Measurements from ENCODE around the gene SLC2A4RG.

SLC2A4RG gene

DNA sequence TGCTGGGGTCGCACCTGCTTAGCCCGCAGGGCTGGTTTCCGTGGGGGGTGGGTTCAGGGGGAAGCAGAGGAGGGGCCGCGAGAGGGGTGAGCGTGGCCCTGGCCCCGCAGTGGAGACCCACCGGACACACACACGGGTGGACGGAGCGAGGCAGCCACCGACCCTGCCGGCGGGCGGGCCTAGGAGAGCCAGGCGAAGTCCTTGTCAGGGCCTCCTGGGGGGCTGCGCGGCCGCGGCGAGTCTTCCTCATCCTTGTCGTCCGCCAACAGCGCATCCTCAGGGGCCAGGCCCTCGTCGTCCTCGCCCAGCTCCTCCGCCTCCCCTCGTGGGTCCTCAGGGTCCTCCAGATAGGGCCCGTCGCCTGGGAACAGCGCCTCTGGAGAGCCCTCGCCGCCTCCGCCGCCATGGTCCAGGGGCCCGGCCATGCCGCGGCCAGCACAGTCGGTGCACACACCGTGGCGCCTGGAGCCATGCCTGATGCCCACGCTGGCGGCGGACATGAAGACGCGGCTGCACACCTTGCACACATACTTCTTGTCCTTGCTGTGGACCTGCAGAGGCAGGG, 7.3 kb downstream of the SLC2A4RG start:
- DNase-seq: no peak
- Histone ChIP-seq H3K36me3 (peaks cover 11% of the 10 kb centered on the region), H3K4me3 (ENCODE audit: low read depth, low read length) (no peak overlapping the region), H3K4me1 (peaks cover 7% of the 10 kb centered on the region), H3K27me3 (no peaks in the 10 kb centered on the region), H3K9me3 (no peaks in the 10 kb centered on the region)
- TF ChIP-seq, protein P1, sequence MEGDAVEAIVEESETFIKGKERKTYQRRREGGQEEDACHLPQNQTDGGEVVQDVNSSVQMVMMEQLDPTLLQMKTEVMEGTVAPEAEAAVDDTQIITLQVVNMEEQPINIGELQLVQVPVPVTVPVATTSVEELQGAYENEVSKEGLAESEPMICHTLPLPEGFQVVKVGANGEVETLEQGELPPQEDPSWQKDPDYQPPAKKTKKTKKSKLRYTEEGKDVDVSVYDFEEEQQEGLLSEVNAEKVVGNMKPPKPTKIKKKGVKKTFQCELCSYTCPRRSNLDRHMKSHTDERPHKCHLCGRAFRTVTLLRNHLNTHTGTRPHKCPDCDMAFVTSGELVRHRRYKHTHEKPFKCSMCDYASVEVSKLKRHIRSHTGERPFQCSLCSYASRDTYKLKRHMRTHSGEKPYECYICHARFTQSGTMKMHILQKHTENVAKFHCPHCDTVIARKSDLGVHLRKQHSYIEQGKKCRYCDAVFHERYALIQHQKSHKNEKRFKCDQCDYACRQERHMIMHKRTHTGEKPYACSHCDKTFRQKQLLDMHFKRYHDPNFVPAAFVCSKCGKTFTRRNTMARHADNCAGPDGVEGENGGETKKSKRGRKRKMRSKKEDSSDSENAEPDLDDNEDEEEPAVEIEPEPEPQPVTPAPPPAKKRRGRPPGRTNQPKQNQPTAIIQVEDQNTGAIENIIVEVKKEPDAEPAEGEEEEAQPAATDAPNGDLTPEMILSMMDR (IDR thresholded peaks at IDR 0.05; ENCODE audit: low read depth, low read length): no peak

DNA sequence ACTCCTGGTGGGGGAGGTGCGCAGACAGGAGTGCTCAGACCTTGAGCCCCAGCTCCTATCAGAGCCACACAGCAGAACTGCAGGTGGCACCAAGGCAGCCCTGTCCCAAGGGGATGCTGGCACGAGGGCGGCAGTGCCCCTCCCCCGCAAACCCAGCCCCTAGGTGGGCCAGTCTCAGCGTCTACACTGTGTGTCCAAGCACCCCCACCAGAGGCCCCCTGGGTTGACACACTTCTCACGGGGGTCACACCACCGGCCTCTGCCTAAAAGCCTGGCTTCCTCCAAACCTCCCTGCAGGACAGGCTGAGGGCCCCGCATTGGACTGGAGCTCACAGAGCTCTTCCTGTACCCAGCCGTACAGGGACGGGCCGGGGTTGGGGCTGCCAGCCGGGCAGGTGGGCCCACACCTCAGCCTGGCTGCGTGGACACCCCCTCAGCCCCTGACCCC, 8.1 kb downstream of the SLC2A4RG start:
- TF ChIP-seq, protein P1 (IDR thresholded peaks at IDR 0.05; ENCODE audit: low read depth, low read length): no peak
- no peak for DNase-seq
- no peak overlapping the region for H3K4me3 ChIP-seq (ENCODE audit: low read depth, low read length)

DNA sequence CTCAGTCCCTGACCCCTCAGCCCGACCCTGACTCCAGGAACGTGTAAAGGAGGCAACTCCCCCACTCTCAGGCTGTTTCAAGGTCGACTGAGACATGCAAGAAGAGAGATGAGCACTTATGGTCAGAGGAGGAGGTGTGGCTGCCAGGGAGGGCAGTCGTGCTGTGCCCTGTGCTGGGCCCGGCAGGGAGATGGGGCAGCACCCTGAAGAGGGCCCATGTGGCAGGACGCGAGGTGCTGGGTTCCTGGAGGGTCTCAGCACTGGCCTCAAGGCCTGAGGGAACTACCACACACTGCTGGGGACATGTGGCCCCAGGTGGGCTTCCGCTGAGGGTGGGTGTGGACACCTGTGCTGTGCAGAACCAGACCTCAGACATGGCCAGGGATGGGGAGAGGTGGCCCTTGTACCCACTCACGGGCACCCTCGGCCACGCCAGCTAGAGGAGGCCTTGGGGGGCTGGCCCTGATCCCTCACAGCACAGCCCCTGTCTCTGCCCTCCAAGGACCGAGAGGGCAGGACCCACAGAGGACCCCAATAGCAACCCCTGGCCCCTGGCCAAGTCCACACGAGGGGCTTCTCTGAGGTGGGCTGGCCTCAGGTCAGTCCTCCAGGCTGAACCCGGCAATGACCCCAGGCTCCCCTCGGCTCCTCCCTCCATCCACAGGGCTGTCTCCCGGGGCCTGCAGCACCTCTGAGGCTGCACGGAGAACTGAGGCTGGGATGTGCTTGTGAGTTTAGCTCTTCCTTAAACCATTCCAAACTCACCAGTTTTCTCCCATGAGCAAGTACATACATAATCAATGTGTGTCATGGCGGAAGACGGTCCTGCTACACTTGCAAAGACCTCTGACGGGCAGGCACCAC, 8.7 kb downstream of the SLC2A4RG start:
- H3K4me1 ChIP-seq: peaks cover 7% of the 10 kb centered on the region
- DNase-seq: no peak
- no peak overlapping the region for H3K4me3 ChIP-seq (ENCODE audit: low read depth, low read length)
- no peaks in the 10 kb centered on the region for H3K9me3 ChIP-seq
- TF ChIP-seq, protein P1 (IDR thresholded peaks at IDR 0.05; ENCODE audit: low read depth, low read length): no peak
- peaks cover 2% of the 10 kb centered on the region; the same call in 1 of the 2 replicates for H3K36me3 ChIP-seq
- no peaks in the 10 kb centered on the region for H3K27me3 ChIP-seq

More for the DNA sequence above, 8.1 kb downstream of the SLC2A4RG start:
- Histone ChIP-seq H3K9me3 (no peaks in the 10 kb centered on the region), H3K4me1 (peaks cover 7% of the 10 kb centered on the region), H3K27me3 (no peaks in the 10 kb centered on the region), H3K36me3 (peaks cover 4% of the 10 kb centered on the region)

DNA sequence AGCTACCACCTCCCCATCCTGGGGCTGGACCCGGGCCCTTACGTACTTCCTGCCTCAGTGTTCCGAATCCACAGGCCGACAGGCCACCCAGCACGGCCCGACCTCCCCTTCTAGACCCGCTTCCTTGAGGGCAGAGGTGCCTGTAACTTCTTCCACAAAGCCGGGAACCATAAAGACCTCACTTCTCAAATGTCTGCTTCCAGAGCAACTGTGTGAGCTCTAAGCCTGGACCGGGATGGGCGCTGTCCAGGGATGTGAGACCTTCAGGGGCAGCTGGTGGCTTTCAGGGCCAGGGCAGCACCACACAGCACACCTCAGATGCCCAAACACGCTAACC, 9.3 kb downstream of the SLC2A4RG start:
- DNase-seq: no peak
- H3K9me3 ChIP-seq: no peaks in the 10 kb centered on the region
- H3K4me1 ChIP-seq: peaks cover 7% of the 10 kb centered on the region
- H3K36me3 ChIP-seq: no peaks in the 10 kb centered on the region
- TF ChIP-seq, protein P1 (IDR thresholded peaks at IDR 0.05; ENCODE audit: low read depth, low read length): no peak
- no peak overlapping the region for H3K4me3 ChIP-seq (ENCODE audit: low read depth, low read length)
- H3K27me3 ChIP-seq: no peaks in the 10 kb centered on the region

DNA sequence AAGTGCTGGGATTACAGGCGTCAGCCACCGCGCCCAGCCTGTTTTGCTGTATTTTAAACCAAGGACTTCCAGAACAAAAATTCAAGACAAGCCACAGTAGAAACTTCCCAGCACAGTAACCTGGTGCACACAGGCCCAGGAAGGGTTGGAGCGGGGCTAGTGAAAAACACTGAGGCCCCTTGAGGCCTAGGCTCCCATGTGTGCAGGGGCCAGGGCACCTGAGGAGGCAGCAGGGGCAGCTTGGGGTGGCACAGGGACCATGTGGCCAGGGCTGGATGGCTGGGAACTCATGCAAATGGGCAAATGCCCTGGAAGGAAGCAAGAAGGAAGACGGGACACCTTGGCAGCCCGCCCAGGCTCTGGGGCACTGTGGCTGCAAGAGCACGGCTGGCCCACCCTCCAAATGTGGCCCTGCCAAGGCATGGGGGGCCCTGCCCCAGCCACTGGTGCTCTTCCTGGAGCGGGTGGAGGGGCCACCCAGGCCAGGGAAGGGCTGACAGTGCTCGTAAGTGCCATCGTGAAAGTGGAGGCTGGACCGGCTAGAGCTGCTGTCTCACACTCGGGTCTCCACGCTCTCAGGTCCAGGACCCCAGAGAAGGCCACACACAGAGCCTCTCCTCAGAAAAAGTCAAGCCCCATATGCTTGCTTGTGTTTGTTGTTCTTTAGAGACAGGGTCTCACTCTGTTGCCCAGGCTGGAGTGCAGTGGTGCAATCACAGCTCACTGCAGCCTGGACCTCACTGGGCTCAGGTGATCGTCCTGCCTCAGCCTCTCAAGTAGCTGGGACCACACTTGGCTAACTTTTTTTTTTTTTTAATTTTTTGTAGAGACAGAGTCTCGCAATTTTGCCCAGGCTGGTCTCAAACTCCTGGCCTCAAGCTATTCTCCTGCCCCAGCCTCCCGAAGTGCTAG, 10.3 kb downstream of the SLC2A4RG start:
- TF ChIP-seq, protein P1 (IDR thresholded peaks at IDR 0.05; ENCODE audit: low read depth, low read length): no peak
- no peak overlapping the region for H3K4me3 ChIP-seq (ENCODE audit: low read depth, low read length)
- H3K4me1 ChIP-seq: peaks cover 7% of the 10 kb centered on the region
- H3K27me3 ChIP-seq: no peaks in the 10 kb centered on the region
- no peak for DNase-seq
- no peaks in the 10 kb centered on the region for H3K9me3 ChIP-seq
- no peaks in the 10 kb centered on the region for H3K36me3 ChIP-seq

Data from BE2C (cell line).